K562 (cell line): ENCODE results near the gene SNX14. TPM values are rescaled to one million over a fixed set of nuclear protein-coding genes. Genes with fewer than 3 reads are reported as not detected.

ENCODE experiments used
- ATAC-seq: fragments of 200-7000 bp; cut with Tn5 transposase; 3 replicates; pipeline ENCODE4 v1.9.1; 2020; ENCODE audit warnings: moderate library complexity
- BruUV-seq: library from RNA; stranded (reverse); fragments of 400-500 nt; replicated peaks from 2 replicates; lab custom pipeline; 2021; lab: Mats Ljungman, UMichigan
- CTCF ChIA-PET: fragments of 300-600 bp; formaldehyde crosslinking; extraction: SDS; loops from one replicate; lab custom pipeline; 2021; ENCODE audit warnings: low intra/inter-chr PET ratio; lab: Yijun Ruan, JAX
- POLR2A ChIA-PET: fragments of 300-600, 350-650 bp; sonication (Branson Sonifier 250); formaldehyde crosslinking; extraction: SDS; loops from one replicate; lab custom pipeline; 2021; ENCODE audit warnings: antibody characterized with exemption, inconsistent platforms; lab: Yijun Ruan, JAX
- DNase-seq, 4 experiments: peaks; one replicate each; pipeline versions ENCODE4 v3.0.0 to v3.0.0-alpha.2; 2011 to 2018; ENCODE audit warnings: low spot score in 3 of 4, mixed read lengths in 3 of 4; ENCODE audit errors: extremely low read depth in 1 of 4
- FAIRE-seq: peaks from 2 replicates; lab custom pipeline; 2011; peaks lifted over from hg19 to GRCh38; lab: Jason Lieb, UNC
- H2AFZ ChIP-seq: 2 replicates; pipeline ENCODE4 v1.6.0; 2011; ENCODE audit warnings: low read depth, low read length, control low read depth, inconsistent platforms
- H3K27ac ChIP-seq: fragments of 200-600 bp; 3 replicates; pipeline ENCODE4 v1.8.0; 2011; ENCODE audit warnings: low read depth, mild to moderate bottlenecking, control low read depth, inconsistent platforms, low read length, moderate library complexity, mixed read lengths; ENCODE audit errors: extremely low read depth
- H3K27me3 ChIP-seq, 2 experiments: fragments of 300-600 bp in 1 of 2; 2 replicates in 1 of 2; 3 replicates in 1 of 2; pipeline versions ENCODE4 v1.6.0 to v1.8.0; 2011; ENCODE audit warnings: inconsistent platforms in 2 of 2, low read length in 2 of 2, mild to moderate bottlenecking in 1 of 2, mixed read lengths in 1 of 2, moderate library complexity in 1 of 2; ENCODE audit not compliant: control insufficient read depth in 2 of 2, insufficient read depth in 2 of 2
- H3K36me3 ChIP-seq: fragments of 300-600 bp; 3 replicates; pipeline ENCODE4 v1.8.0; 2011; ENCODE audit warnings: mild to moderate bottlenecking, low read length, inconsistent platforms; ENCODE audit not compliant: control insufficient read depth, insufficient read depth
- H3K4me1 ChIP-seq, 2 experiments: fragments of 200-600 bp in 1 of 2; replicated peaks in 1 of 2; 2 replicates in 1 of 2; 3 replicates in 1 of 2; pipeline versions ENCODE4 v1.5.1 to v1.8.0; 2011; ENCODE audit warnings: inconsistent platforms in 2 of 2, low read length in 2 of 2, mild to moderate bottlenecking in 1 of 2, mixed read lengths in 1 of 2, moderate library complexity in 1 of 2; ENCODE audit not compliant: control insufficient read depth in 2 of 2, insufficient read depth in 2 of 2
- H3K4me2 ChIP-seq: 2 replicates; pipeline ENCODE4 v1.6.1; 2011; ENCODE audit warnings: low read length, control low read depth, inconsistent platforms, mixed read lengths; ENCODE audit not compliant: insufficient read depth
- H3K4me3 ChIP-seq: fragments of 200-600 bp; sonication (generic), shearing (Covaris generic); 2 replicates; pipeline ENCODE4 v1.5.1; 2016; ENCODE audit warnings: control low read depth, inconsistent platforms
- H3K79me2 ChIP-seq: fragments of 200-600 bp; 3 replicates; pipeline ENCODE4 v1.8.0; 2011; ENCODE audit warnings: low read length, inconsistent platforms; ENCODE audit not compliant: control insufficient read depth, insufficient read depth
- H3K9ac ChIP-seq, 2 experiments: 2 replicates each; pipeline versions ENCODE4 v1.6.0 to v1.6.1; 2011; ENCODE audit warnings: low read depth in 2 of 2, low read length in 2 of 2, control low read depth in 1 of 2, inconsistent platforms in 1 of 2, mild to moderate bottlenecking in 1 of 2, mixed read lengths in 1 of 2; ENCODE audit not compliant: insufficient read depth in 1 of 2
- H3K9me1 ChIP-seq: one replicate; pipeline ENCODE4 v1.6.0; 2011; ENCODE audit warnings: inconsistent platforms, mild to moderate bottlenecking, low read length, moderate library complexity; ENCODE audit not compliant: control insufficient read depth, insufficient read depth
- H3K9me3 ChIP-seq: replicated peaks from 2 replicates; pipeline ENCODE4 v1.5.1; 2011; ENCODE audit warnings: low read depth, low read length, inconsistent platforms; ENCODE audit not compliant: control insufficient read depth, insufficient read depth
- H4K20me1 ChIP-seq: replicated peaks from 2 replicates; pipeline ENCODE4 v1.6.1; 2011; ENCODE audit warnings: low read length, inconsistent platforms, mixed read lengths; ENCODE audit not compliant: control insufficient read depth, insufficient read depth
- RCOR1 ChIP-seq, 2 experiments: IDR thresholded peaks; 2 replicates each; pipeline ENCODE4 v1.6.1; 2012; ENCODE audit warnings: low read depth in 2 of 2, low read length in 2 of 2, borderline replicate concordance in 1 of 2, improper control_type of control experiment in 1 of 2
- STAG1 ChIP-seq: sonication (generic); formaldehyde crosslinking; IDR thresholded peaks from 2 replicates; pipeline ENCODE4 v1.5.0; 2020; ENCODE audit warnings: missing genetic modification reagents, borderline replicate concordance
- ZSCAN32 ChIP-seq: fragments of 450-650 bp; formaldehyde crosslinking; IDR thresholded peaks from 2 replicates; pipeline ENCODE4 v1.4.0; 2020; ENCODE audit warnings: mild to moderate bottlenecking, moderate library complexity
- WGBS: fragments of 100-300 bp; shearing (Covaris generic); methylation state at CpG from one replicate; pipeline ENCODE4 v1.1.6; 2016; ENCODE audit warnings: low coverage, mixed read lengths; ENCODE audit not compliant: insufficient coverage; ENCODE audit errors: missing lambda C conversion rate; 5-methylcytosine and 5-hydroxymethylcytosine counted together
- in situ Hi-C: fragments of 300-500 bp; cut with MboI; formaldehyde crosslinking; loops from 4 replicates; pipeline ENCODE4 v1.15.0; 2018; ENCODE audit warnings: inconsistent platforms, mixed read lengths
- intact Hi-C: fragments of 100-400 bp; cut with micrococcal nuclease; formaldehyde crosslinking; loops from 2 replicates; pipeline ENCODE4 v1.14.2; 2022
- polyA plus RNA-seq, 8 experiments: library from polyadenylated mRNA; depleted of rRNA in 4 of 8; stranded (reverse) in 5 of 8; unstranded in 3 of 8; fragments of >200 nt; fragmentation: Nextera tagmentation in 2 of 8; fragmentation: Illumina TruSeq in 1 of 8; extraction: Ambion mirVana in 2 of 8; extraction: Trizol in 1 of 8; gene quantifications; 2 replicates each; pipeline versions ENCODE4 v1.2.1 to v1.2.3, GENCODE V29; 2011 to 2014; ENCODE audit warnings: inconsistent platforms in 1 of 8, missing spikeins in 1 of 8
- total RNA-seq, 7 experiments: library from RNA; depleted of rRNA in 6 of 7; stranded (reverse); fragments of >200 nt in 6 of 7; fragmentation: Illumina TruSeq in 2 of 7; extraction: Trizol in 2 of 7; gene quantifications; 2 replicates each; pipeline versions ENCODE4 v1.2.1 to v1.2.3, GENCODE V29; 2011 to 2021; ENCODE audit warnings: low replicate concordance in 1 of 7
- TF ChIP-seq, protein P1 (sequence below), 2 experiments: IDR thresholded peaks; 2 replicates each; pipeline ENCODE4 v1.6.1; 2011; ENCODE audit warnings: borderline replicate concordance in 1 of 2, control low read depth in 1 of 2, low read depth in 1 of 2, low read length in 1 of 2, mild to moderate bottlenecking in 1 of 2, mixed read lengths in 1 of 2, moderate library complexity in 1 of 2; ENCODE audit not compliant: insufficient read depth in 1 of 2, insufficient read length in 1 of 2, poor library complexity in 1 of 2, severe bottlenecking in 1 of 2; ENCODE audit errors: extremely low read depth in 1 of 2

The SNX14 gene
- total and polyA plus RNA-seq, 9 of the 15 experiments (the other 6 are each of a cell fraction or from before 2014, with no cell fraction given) = 46.5 to 140 (median 71.2) TPM

GRCh38 chr6:85459224-85459901 lies 134.3 kb downstream of the SNX14 start (continued):
- TF ChIP-seq, protein P1, sequence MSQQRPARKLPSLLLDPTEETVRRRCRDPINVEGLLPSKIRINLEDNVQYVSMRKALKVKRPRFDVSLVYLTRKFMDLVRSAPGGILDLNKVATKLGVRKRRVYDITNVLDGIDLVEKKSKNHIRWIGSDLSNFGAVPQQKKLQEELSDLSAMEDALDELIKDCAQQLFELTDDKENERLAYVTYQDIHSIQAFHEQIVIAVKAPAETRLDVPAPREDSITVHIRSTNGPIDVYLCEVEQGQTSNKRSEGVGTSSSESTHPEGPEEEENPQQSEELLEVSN (IDR thresholded peaks at IDR 0.05; ENCODE audit: borderline replicate concordance in 1 of 2, extremely low read depth in 1 of 2, insufficient read depth in 1 of 2, insufficient read length in 1 of 2, low read depth in 1 of 2, low read length in 1 of 2, poor library complexity in 1 of 2, severe bottlenecking in 1 of 2) = no peak
- TF ChIP-seq STAG1 (CRISPR knock-in tag) (no peak), ZSCAN32 (CRISPR knock-in tag) (no peak)

DNA sequence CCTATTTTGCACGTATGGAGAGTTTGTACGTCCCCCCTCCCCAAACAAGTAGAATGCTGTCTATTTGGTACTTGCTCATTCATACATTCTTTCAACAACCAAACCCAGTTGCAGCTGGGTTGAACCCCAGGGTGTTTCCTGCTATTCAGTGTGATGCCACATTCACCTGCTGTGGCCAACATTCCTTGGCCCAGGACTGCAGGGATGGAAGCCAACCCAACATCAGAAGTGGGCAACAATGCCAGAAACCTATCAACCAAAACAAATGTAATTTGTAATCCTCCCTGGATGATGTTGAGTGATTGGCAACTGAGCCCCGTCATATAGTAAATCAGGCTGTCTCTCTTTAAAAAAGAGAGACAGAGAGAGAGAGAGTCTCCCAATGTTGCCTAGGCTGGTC lies 134.9 kb downstream of the SNX14 start:
- Histone ChIP-seq H3K9ac (no peak overlapping the region), H4K20me1 (no peaks in the 10 kb centered on the region), H3K79me2 (no peaks in the 10 kb centered on the region), H3K9me1 (no peaks in the 10 kb centered on the region), H3K4me3 (no peak overlapping the region), H3K27me3 (0 out of 5 replicates have a peak, but pooled peaks cover 0 to 4% of the 10 kb centered on the region in 2 experiments), H3K36me3 (no peaks in the 10 kb centered on the region), H2AFZ (no peak overlapping the region)
- DNase-seq (no peak), ATAC-seq (no peak)
- in situ Hi-C loops (no loop called here), intact Hi-C loops (no loop called here)
- no peak for TF ChIP-seq RCOR1 (IDR thresholded peaks at IDR 0.05; ENCODE audit: borderline replicate concordance in 1 of 2, low read depth in 2 of 2, low read length in 2 of 2)
- TF ChIP-seq, all 486 proteins: peak for 0
- no peak overlapping the region for H3K4me2 ChIP-seq
- no TSS peak for BruUV-seq
- FAIRE-seq = no peak
- ChIA-PET CTCF (no interaction called here), POLR2A (no interaction called here)
- no peaks in the 10 kb centered on the region for H3K4me1 ChIP-seq
- no peak overlapping the region for H3K27ac ChIP-seq
- H3K9me3 ChIP-seq = no peaks in the 10 kb centered on the region
- WGBS = 0% methylated on average over 3 of the region's 3 CpGs
